Astrocyte (in vitro differentiated cells and primary cell): ENCODE data around the gene RPH3AL.

ENCODE experiments used
- CTCF ChIP-seq: IDR thresholded peaks from 2 replicates; pipeline ENCODE4 v1.5.1; 2011; ENCODE audit warnings: low read depth, mild to moderate bottlenecking, inconsistent platforms, low read length, moderate library complexity; ENCODE audit not compliant: insufficient read depth
- EZH2 ChIP-seq: IDR thresholded peaks from 2 replicates; pipeline ENCODE4 v1.6.1; 2012; ENCODE audit warnings: mild to moderate bottlenecking, low read length, inconsistent platforms; ENCODE audit not compliant: insufficient read depth

- TF ChIP-seq CTCF: no peak
- no peak for TF ChIP-seq EZH2
Observed at GRCh38 chr17:379531-380465, 27.2 kb upstream of the RPH3AL start.
